DND-41 (cell line): ENCODE measurements around the gene IAH1.

Experiments used
- EZH2 ChIP-seq: IDR thresholded peaks from 3 replicates; pipeline ENCODE4 v1.6.1; 2012; ENCODE audit warnings: borderline replicate concordance, low read depth, mild to moderate bottlenecking, moderate library complexity, low read length, inconsistent platforms; ENCODE audit not compliant: severe bottlenecking
- TF ChIP-seq, protein P1 (sequence below): IDR thresholded peaks from 2 replicates; pipeline ENCODE4 v1.5.1; 2012; ENCODE audit warnings: borderline replicate concordance, low read length, moderate library complexity, mild to moderate bottlenecking; ENCODE audit not compliant: poor library complexity, severe bottlenecking; ENCODE audit errors: extremely low read depth

DNA sequence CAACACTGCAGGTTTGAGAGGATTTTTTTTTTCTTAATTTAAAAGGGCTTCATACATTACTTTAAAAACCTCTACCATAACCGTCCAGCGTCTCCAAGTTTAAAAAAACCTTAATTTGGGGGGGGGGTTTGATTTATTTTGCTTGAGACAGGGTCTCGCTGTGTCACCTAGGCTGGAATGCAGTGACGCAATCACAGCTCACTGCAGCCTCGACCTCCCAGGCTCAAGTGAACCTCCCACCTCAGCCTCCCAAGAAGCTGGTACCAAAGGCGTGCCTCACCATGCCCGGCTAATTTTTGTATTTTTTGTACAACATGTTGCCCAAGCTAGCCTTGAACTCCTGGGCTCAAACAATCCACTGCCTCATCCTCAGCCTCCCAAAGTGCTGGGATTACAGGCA lies 44.4 kb downstream of the IAH1 start:
- TF ChIP-seq, protein P1, sequence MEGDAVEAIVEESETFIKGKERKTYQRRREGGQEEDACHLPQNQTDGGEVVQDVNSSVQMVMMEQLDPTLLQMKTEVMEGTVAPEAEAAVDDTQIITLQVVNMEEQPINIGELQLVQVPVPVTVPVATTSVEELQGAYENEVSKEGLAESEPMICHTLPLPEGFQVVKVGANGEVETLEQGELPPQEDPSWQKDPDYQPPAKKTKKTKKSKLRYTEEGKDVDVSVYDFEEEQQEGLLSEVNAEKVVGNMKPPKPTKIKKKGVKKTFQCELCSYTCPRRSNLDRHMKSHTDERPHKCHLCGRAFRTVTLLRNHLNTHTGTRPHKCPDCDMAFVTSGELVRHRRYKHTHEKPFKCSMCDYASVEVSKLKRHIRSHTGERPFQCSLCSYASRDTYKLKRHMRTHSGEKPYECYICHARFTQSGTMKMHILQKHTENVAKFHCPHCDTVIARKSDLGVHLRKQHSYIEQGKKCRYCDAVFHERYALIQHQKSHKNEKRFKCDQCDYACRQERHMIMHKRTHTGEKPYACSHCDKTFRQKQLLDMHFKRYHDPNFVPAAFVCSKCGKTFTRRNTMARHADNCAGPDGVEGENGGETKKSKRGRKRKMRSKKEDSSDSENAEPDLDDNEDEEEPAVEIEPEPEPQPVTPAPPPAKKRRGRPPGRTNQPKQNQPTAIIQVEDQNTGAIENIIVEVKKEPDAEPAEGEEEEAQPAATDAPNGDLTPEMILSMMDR, result no peak
- no peak for TF ChIP-seq EZH2
